HG03442 (cell line): ENCODE measurements around the gene C6orf47.

Experiments
- ATAC-seq: cut with Tn5 transposase; IDR thresholded peaks from one replicate; pipeline ENCODE4 v1.9.1; 2021; ENCODE audit warnings: mild to moderate bottlenecking, moderate library complexity; ENCODE audit not compliant: unreplicated experiment

Gene C6orf47

GRCh38 chr6:31687860-31688693, 27.5 kb upstream of the C6orf47 start:
- ATAC-seq: no peak

GRCh38 chr6:31687321-31687720, 26.7 kb upstream of the C6orf47 start:
- ATAC-seq: no peak

GRCh38 chr6:31686483-31686882, 25.9 kb upstream of the C6orf47 start:
- no peak for ATAC-seq

- ATAC-seq: no peak
Measured at GRCh38 chr6:31683591-31683990, 23.0 kb upstream of the C6orf47 start.

- no peak for ATAC-seq
Measured at GRCh38 chr6:31681135-31681671, 20.6 kb upstream of the C6orf47 start.

GRCh38 chr6:31680226-31681134, 19.9 kb upstream of the C6orf47 start, which contains the start of gene LY6G5C:
TSS of gene LY6G5C (minus strand) at chr6:31681067. CDS start at chr6:31680373, 694 bp downstream.
- ATAC-seq: no peak

- ATAC-seq: no peak
Measured at GRCh38 chr6:31677955-31678354, 17.4 kb upstream of the C6orf47 start.

GRCh38 chr6:31676904-31677303, 16.3 kb upstream of the C6orf47 start:
- no peak for ATAC-seq

GRCh38 chr6:31676322-31676903, 15.8 kb upstream of the C6orf47 start:
- ATAC-seq: no peak

GRCh38 chr6:31669676-31670075, 9.1 kb upstream of the C6orf47 start, which contains the start of gene LY6G5B:
TSS of gene LY6G5B (plus strand) at chr6:31669976. CDS start at chr6:31670951, 975 bp downstream.
- no peak for ATAC-seq

- ATAC-seq: no peak
Measured at GRCh38 chr6:31666337-31666965, 5.9 kb upstream of the C6orf47 start.

- peak; percentile 83 for ATAC-seq
Measured at GRCh38 chr6:31665501-31666336, 5.1 kb upstream of the C6orf47 start, which contains the start of gene CSNK2B. TSS of gene CSNK2B (plus strand) at chr6:31666080. CDS start at chr6:31666832, 752 bp downstream.

GRCh38 chr6:31664790-31665500, 4.4 kb upstream of the C6orf47 start, which contains the start of gene GPANK1:
TSS of gene GPANK1 (minus strand) at chr6:31664997. CDS start at chr6:31664478, 519 bp downstream.
- peak; percentile 27 for ATAC-seq

GRCh38 chr6:31663961-31664789, 3.6 kb upstream of the C6orf47 start:
- no peak for ATAC-seq

GRCh38 chr6:31663126-31663960, 2.8 kb upstream of the C6orf47 start:
- no peak for ATAC-seq

GRCh38 chr6:31662124-31662723, 1.6 kb upstream of the C6orf47 start:
- no peak for ATAC-seq
